Osteoblast (primary cell): ENCODE results near the gene BOD1. TPM values are rescaled to one million over a fixed set of nuclear protein-coding genes. Genes with fewer than 3 reads are reported as not detected.
A peak's percentile ranks its signal among the peaks of the same experiment; 100 is the strongest.

Source experiments
- DNase-seq: peaks from one replicate; pipeline ENCODE4 v3.0.0; 2011; ENCODE audit warnings: low spot score, mixed read lengths; ENCODE audit not compliant: insufficient read length; ENCODE audit errors: missing footprints
- H2AFZ ChIP-seq: 2 replicates; pipeline ENCODE4 v1.6.0; 2011; ENCODE audit warnings: mild to moderate bottlenecking, low read length
- H3K27ac ChIP-seq: 2 replicates; pipeline ENCODE4 v1.5.1; 2011; ENCODE audit warnings: mild to moderate bottlenecking, low read depth, low read length, moderate library complexity
- H3K27me3 ChIP-seq: 2 replicates; pipeline ENCODE4 v1.6.0; 2012; ENCODE audit warnings: mild to moderate bottlenecking, control low read depth, inconsistent platforms, low read length, moderate library complexity; ENCODE audit not compliant: insufficient read depth
- H3K36me3 ChIP-seq: 2 replicates; pipeline ENCODE4 v1.5.1; 2011; ENCODE audit warnings: mild to moderate bottlenecking, low read length, control low read depth, moderate library complexity; ENCODE audit not compliant: insufficient read depth
- H3K4me1 ChIP-seq: 2 replicates; pipeline ENCODE4 v1.5.1; 2011; ENCODE audit warnings: mild to moderate bottlenecking, low read length, control low read depth, moderate library complexity; ENCODE audit not compliant: insufficient read depth
- H3K4me2 ChIP-seq: 2 replicates; pipeline ENCODE4 v1.6.0; 2011; ENCODE audit warnings: mild to moderate bottlenecking, low read length; ENCODE audit not compliant: insufficient read depth
- H3K4me3 ChIP-seq: fragments of 200-600 bp; sonication (generic); 3 replicates; pipeline ENCODE4 v1.5.1; 2012; ENCODE audit warnings: mild to moderate bottlenecking, low read length, inconsistent platforms; ENCODE audit not compliant: insufficient read depth
- H3K79me2 ChIP-seq: 2 replicates; pipeline ENCODE4 v1.6.0; 2012; ENCODE audit warnings: mild to moderate bottlenecking, low read length, control low read depth, inconsistent platforms; ENCODE audit not compliant: insufficient read depth
- H3K9me3 ChIP-seq: 2 replicates; pipeline ENCODE4 v1.5.1; 2011; ENCODE audit warnings: low read depth, low read length, control low read depth
- H4K20me1 ChIP-seq: 2 replicates; pipeline ENCODE4 v1.6.0; 2012; ENCODE audit warnings: mild to moderate bottlenecking, low read length, control low read depth; ENCODE audit not compliant: insufficient read depth
- CTCF ChIP-seq: IDR thresholded peaks from 2 replicates; pipeline ENCODE4 v1.5.1; 2011; ENCODE audit warnings: mild to moderate bottlenecking, low read depth, low read length, moderate library complexity; ENCODE audit errors: extremely low read depth
- total RNA-seq: library from RNA; depleted of rRNA; stranded (reverse); fragments of >200 nt; gene quantifications from 2 replicates; pipeline ENCODE4 v1.2.3, GENCODE V29; 2012

Gene BOD1
- total RNA-seq, 1 donor: 90.5 TPM

- Histone ChIP-seq H3K27ac (peak overlapping the region; percentile 21), H4K20me1 (no peaks in the 10 kb centered on the region), H3K27me3 (no peaks in the 10 kb centered on the region), H3K4me1 (peaks cover 11% of the 10 kb centered on the region), H3K4me2 (no peak overlapping the region), H3K9me3 (peaks cover 7% of the 10 kb centered on the region), H3K79me2 (no peaks in the 10 kb centered on the region), H3K36me3 (no peaks in the 10 kb centered on the region), H2AFZ (no peak overlapping the region), H3K4me3 (no peak overlapping the region)
- DNase-seq: no peak
- TF ChIP-seq CTCF: peak; percentile 84
Observed at GRCh38 chr5:173581408-173582215, 34.8 kb downstream of the BOD1 start.

DNA sequence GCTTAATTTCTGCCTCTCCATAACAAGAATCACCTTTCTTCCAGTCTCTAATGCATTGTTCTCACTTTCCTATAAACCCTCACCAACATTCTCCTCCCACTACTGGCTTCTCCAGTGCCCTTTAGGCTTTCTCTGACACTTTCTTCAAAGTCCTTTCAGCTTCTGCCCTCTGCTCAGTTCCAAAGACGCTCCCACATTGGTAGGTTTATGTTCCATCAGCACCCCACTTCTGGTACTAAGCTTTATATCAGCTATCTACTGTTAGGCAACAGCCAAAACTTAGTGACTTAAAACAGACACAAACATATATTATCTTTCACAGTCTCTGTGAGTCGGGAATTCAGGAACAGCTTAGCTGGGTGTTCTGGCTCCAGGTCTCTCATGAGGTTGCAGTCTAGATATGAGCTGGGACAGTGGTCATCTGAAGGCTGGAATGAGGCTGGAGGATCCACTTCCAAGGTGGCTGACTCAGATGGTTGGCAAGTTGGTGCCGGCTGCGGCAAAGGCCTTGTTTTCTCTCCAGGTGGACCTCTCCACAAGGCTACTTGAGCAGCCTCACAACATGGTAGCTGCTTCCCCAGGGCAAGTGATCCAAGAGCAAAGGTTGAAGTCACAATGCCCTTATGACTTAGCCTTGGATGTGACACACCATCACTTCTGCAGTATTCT, 37.4 kb downstream of the BOD1 start:
- no peak for DNase-seq
- Histone ChIP-seq H3K4me2 (no peak overlapping the region), H3K27me3 (no peaks in the 10 kb centered on the region), H3K79me2 (no peaks in the 10 kb centered on the region), H3K4me3 (no peak overlapping the region), H3K27ac (no peak overlapping the region), H3K9me3 (peaks cover 7% of the 10 kb centered on the region), H2AFZ (no peak overlapping the region), H3K36me3 (no peaks in the 10 kb centered on the region), H4K20me1 (no peaks in the 10 kb centered on the region), H3K4me1 (peaks cover 11% of the 10 kb centered on the region)
- no peak for TF ChIP-seq CTCF

- no peaks in the 10 kb centered on the region for H3K27me3 ChIP-seq
- peaks cover 8% of the 10 kb centered on the region for H3K4me1 ChIP-seq
- H3K36me3 ChIP-seq: no peaks in the 10 kb centered on the region
- no peaks in the 10 kb centered on the region for H3K79me2 ChIP-seq
- H3K4me2 ChIP-seq: no peak overlapping the region
- TF ChIP-seq CTCF: no peak
- no peak overlapping the region for H3K27ac ChIP-seq
- H2AFZ ChIP-seq: no peak overlapping the region
- DNase-seq: no peak
- H4K20me1 ChIP-seq: no peaks in the 10 kb centered on the region
- H3K4me3 ChIP-seq: no peak overlapping the region
- peaks cover 7% of the 10 kb centered on the region for H3K9me3 ChIP-seq
Observed at GRCh38 chr5:173577817-173578216, 38.6 kb downstream of the BOD1 start.

GRCh38 chr5:173577166-173577565, 39.3 kb downstream of the BOD1 start:
- DNase-seq: no peak
- TF ChIP-seq CTCF: no peak

More at GRCh38 chr5:173577166-173577565, 39.3 kb downstream of the BOD1 start:
- Histone ChIP-seq H3K4me1 (peaks cover 6% of the 10 kb centered on the region), H3K4me3 (no peak overlapping the region), H4K20me1 (no peaks in the 10 kb centered on the region), H3K36me3 (no peaks in the 10 kb centered on the region), H3K79me2 (no peaks in the 10 kb centered on the region), H2AFZ (no peak overlapping the region), H3K9me3 (peaks cover 7% of the 10 kb centered on the region), H3K27ac (no peak overlapping the region), H3K27me3 (no peaks in the 10 kb centered on the region), H3K4me2 (no peak overlapping the region)
